GM23338 (cell line): Measurements from ENCODE around the gene DNAJB2. TPM values are rescaled to one million over a fixed set of nuclear protein-coding genes. Genes with fewer than 3 reads are reported as not detected.

Experiments
- ATAC-seq: fragments of 200-7000 bp; cut with Tn5 transposase; 3 replicates; pipeline ENCODE4 v1.9.1; 2020
- DNase-seq: peaks from one replicate; pipeline ENCODE4 v3.0.0-alpha.2; 2015; ENCODE audit warnings: low spot score
- H2AFZ ChIP-seq: fragments of 200-600 bp; sonication (generic); 2 replicates; pipeline ENCODE4 v1.8.0; 2016; ENCODE audit warnings: antibody characterized with exemption, mild to moderate bottlenecking, moderate library complexity
- H3F3A ChIP-seq: fragments of 200-600 bp; sonication (generic); replicated peaks from 2 replicates; pipeline ENCODE4 v1.8.0; 2017; ENCODE audit warnings: antibody characterized with exemption, mixed run types, low read depth
- H3K27ac ChIP-seq: fragments of 200-600 bp; sonication (generic); 2 replicates; pipeline ENCODE4 v1.6.1; 2016; ENCODE audit warnings: low read depth
- H3K27me3 ChIP-seq: fragments of 200-600 bp; sonication (generic); 2 replicates; pipeline ENCODE4 v1.8.0; 2016; ENCODE audit warnings: mild to moderate bottlenecking, mixed run types, moderate library complexity; ENCODE audit not compliant: insufficient read depth
- H3K36me3 ChIP-seq: fragments of 200-600 bp; sonication (generic); 2 replicates; pipeline ENCODE4 v1.8.0; 2016; ENCODE audit warnings: mild to moderate bottlenecking; ENCODE audit not compliant: insufficient read depth
- H3K4me1 ChIP-seq: fragments of 200-600 bp; sonication (generic); 2 replicates; pipeline ENCODE4 v1.8.0; 2016; ENCODE audit warnings: mild to moderate bottlenecking, moderate library complexity; ENCODE audit not compliant: insufficient read depth
- H3K4me2 ChIP-seq: fragments of 200-600 bp; sonication (generic); 2 replicates; pipeline ENCODE4 v1.7.1; 2017; ENCODE audit warnings: mixed run types
- H3K4me3 ChIP-seq: fragments of 200-600 bp; sonication (generic); 2 replicates; pipeline ENCODE4 v1.6.1; 2016; ENCODE audit warnings: mixed run types
- H3K79me2 ChIP-seq: fragments of 200-600 bp; sonication (generic); replicated peaks from 2 replicates; pipeline ENCODE4 v1.8.0; 2017; ENCODE audit warnings: mild to moderate bottlenecking; ENCODE audit not compliant: insufficient read depth
- H3K9me2 ChIP-seq: fragments of 200-600 bp; sonication (generic); 2 replicates; pipeline ENCODE4 v1.8.0; 2017; ENCODE audit not compliant: insufficient read depth
- H4K20me1 ChIP-seq: fragments of 200-600 bp; sonication (generic); replicated peaks from 2 replicates; pipeline ENCODE4 v1.8.0; 2017; ENCODE audit warnings: mild to moderate bottlenecking; ENCODE audit not compliant: insufficient read depth
- H3K27ac Mint-ChIP-seq: 2 replicates; pipeline ENCODE4 v1.8.0; 2020; ENCODE audit warnings: inconsistent platforms, mild to moderate bottlenecking, moderate library complexity, mixed read lengths
- H3K27me3 Mint-ChIP-seq: 3 replicates; pipeline ENCODE4 v1.8.0; 2022; ENCODE audit warnings: low read depth, mild to moderate bottlenecking, moderate library complexity, mixed read lengths, inconsistent platforms; ENCODE audit not compliant: insufficient read depth, poor library complexity
- H3K36me3 Mint-ChIP-seq: 3 replicates; pipeline ENCODE4 v1.8.0; 2021; ENCODE audit warnings: low read depth, mild to moderate bottlenecking, inconsistent platforms, moderate library complexity, mixed read lengths
- H3K4me1 Mint-ChIP-seq: 3 replicates; pipeline ENCODE4 v1.8.0; 2020; ENCODE audit warnings: mild to moderate bottlenecking, inconsistent platforms, mixed read lengths
- H3K4me3 Mint-ChIP-seq: 3 replicates; pipeline ENCODE4 v1.8.0; 2021; ENCODE audit warnings: moderate library complexity, mild to moderate bottlenecking, inconsistent platforms, mixed read lengths
- H3K9me3 Mint-ChIP-seq: 3 replicates; pipeline ENCODE4 v1.8.0; 2020; ENCODE audit warnings: moderate library complexity, mild to moderate bottlenecking, inconsistent platforms, mixed read lengths
- EZH2phosphoT487 ChIP-seq: fragments of 200-600 bp; sonication (generic); IDR thresholded peaks from one replicate; pipeline ENCODE4 v1.8.1; 2018; ENCODE audit warnings: antibody characterized with exemption; ENCODE audit not compliant: unreplicated experiment
- JUNB ChIP-seq: IDR thresholded peaks from one replicate; pipeline ENCODE4 v1.6.1; 2016; ENCODE audit warnings: antibody characterized with exemption; ENCODE audit not compliant: unreplicated experiment
- POLR2AphosphoS5 ChIP-seq: IDR thresholded peaks from 2 replicates; pipeline ENCODE4 v1.6.1; 2016; ENCODE audit warnings: antibody characterized with exemption, low read depth
- polyA plus RNA-seq: library from polyadenylated mRNA; unstranded; fragments of >200 nt; fragmentation: Nextera tagmentation; extraction: Ambion mirVana; gene quantifications from 2 replicates; pipeline ENCODE4 v1.2.1, GENCODE V29; 2016
- total RNA-seq: library from RNA; depleted of rRNA; stranded (reverse); fragments of >200 nt; shearing (Covaris generic); gene quantifications from 2 replicates; pipeline ENCODE4 v1.2.3, GENCODE V29; 2014
- TF ChIP-seq, protein P1 (sequence below): fragments of 250-450 bp; sonication (Bioruptor Pico); IDR thresholded peaks from 2 replicates; pipeline ENCODE4 v1.5.0; 2020; ENCODE audit warnings: mild to moderate bottlenecking, moderate library complexity

Gene DNAJB2
- total and polyA plus RNA-seq, 2 experiments from 2014 or later, result 6.4 to 25.9 TPM

GRCh38 chr2:219268294-219268693 is 10.9 kb upstream of the DNAJB2 start (continued):
- TF ChIP-seq, protein P1, sequence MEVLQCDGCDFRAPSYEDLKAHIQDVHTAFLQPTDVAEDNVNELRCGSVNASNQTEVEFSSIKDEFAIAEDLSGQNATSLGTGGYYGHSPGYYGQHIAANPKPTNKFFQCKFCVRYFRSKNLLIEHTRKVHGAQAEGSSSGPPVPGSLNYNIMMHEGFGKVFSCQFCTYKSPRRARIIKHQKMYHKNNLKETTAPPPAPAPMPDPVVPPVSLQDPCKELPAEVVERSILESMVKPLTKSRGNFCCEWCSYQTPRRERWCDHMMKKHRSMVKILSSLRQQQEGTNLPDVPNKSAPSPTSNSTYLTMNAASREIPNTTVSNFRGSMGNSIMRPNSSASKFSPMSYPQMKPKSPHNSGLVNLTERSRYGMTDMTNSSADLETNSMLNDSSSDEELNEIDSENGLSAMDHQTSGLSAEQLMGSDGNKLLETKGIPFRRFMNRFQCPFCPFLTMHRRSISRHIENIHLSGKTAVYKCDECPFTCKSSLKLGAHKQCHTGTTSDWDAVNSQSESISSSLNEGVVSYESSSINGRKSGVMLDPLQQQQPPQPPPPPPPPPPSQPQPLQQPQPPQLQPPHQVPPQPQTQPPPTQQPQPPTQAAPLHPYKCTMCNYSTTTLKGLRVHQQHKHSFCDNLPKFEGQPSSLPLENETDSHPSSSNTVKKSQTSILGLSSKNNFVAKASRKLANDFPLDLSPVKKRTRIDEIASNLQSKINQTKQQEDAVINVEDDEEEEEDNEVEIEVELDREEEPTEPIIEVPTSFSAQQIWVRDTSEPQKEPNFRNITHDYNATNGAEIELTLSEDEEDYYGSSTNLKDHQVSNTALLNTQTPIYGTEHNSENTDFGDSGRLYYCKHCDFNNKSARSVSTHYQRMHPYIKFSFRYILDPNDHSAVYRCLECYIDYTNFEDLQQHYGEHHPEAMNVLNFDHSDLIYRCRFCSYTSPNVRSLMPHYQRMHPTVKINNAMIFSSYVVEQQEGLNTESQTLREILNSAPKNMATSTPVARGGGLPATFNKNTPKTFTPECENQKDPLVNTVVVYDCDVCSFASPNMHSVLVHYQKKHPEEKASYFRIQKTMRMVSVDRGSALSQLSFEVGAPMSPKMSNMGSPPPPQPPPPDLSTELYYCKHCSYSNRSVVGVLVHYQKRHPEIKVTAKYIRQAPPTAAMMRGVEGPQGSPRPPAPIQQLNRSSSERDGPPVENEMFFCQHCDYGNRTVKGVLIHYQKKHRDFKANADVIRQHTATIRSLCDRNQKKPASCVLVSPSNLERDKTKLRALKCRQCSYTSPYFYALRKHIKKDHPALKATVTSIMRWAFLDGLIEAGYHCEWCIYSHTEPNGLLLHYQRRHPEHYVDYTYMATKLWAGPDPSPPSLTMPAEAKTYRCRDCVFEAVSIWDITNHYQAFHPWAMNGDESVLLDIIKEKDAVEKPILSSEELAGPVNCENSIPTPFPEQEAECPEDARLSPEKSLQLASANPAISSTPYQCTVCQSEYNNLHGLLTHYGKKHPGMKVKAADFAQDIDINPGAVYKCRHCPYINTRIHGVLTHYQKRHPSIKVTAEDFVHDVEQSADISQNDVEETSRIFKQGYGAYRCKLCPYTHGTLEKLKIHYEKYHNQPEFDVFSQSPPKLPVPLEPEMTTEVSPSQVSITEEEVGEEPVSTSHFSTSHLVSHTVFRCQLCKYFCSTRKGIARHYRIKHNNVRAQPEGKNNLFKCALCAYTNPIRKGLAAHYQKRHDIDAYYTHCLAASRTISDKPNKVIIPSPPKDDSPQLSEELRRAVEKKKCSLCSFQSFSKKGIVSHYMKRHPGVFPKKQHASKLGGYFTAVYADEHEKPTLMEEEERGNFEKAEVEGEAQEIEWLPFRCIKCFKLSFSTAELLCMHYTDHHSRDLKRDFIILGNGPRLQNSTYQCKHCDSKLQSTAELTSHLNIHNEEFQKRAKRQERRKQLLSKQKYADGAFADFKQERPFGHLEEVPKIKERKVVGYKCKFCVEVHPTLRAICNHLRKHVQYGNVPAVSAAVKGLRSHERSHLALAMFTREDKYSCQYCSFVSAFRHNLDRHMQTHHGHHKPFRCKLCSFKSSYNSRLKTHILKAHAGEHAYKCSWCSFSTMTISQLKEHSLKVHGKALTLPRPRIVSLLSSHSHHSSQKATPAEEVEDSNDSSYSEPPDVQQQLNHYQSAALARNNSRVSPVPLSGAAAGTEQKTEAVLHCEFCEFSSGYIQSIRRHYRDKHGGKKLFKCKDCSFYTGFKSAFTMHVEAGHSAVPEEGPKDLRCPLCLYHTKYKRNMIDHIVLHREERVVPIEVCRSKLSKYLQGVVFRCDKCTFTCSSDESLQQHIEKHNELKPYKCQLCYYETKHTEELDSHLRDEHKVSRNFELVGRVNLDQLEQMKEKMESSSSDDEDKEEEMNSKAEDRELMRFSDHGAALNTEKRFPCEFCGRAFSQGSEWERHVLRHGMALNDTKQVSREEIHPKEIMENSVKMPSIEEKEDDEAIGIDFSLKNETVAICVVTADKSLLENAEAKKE (CRISPR knock-in tag), result no peak
- TF ChIP-seq POLR2AphosphoS5, result no peak

DNA sequence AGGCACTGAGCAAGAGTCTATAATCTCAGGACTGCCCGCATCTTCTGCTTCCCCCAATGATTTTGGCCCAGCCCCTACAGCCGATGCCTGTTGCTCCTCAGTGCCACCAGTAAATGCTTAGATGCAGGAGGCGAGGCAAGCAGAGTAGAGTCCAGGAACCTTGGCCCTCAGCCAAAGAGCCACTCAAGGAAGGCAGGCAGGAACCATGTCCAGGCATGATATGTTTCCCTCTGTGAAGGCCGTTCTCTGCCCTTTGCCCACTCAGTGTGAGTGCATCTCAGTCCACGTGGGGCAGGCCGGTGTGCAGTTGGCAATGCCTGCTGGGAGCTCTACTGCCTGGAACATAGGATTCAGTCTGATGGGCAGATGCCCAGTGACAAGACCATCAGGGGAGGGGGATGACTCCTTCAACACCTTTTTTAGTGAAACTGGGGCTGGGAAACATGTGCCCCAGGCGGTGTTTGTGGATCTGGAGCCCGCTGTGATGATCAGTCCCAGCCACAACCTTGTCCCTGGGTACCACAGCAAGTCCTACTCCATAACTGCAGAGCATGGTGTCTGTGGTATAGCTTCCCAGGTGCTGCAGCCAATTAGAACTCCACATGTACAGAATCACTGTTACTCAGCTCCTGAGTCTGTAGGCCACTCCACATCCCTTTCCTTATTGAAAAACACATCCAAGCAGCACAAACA is 9.7 kb upstream of the DNAJB2 start:
- Histone ChIP-seq H3K79me2 (no peaks in the 10 kb centered on the region), H4K20me1 (no peaks in the 10 kb centered on the region), H3F3A (no peaks in the 10 kb centered on the region), H3K4me3 (no peak overlapping the region), H3K9me2 (no peaks in the 10 kb centered on the region), H3K27ac (no peak overlapping the region), H3K4me1 (peaks cover 8% of the 10 kb centered on the region; the same call in 1 of the 2 replicates), H2AFZ (no peak overlapping the region), H3K4me2 (no peak overlapping the region), H3K27me3 (no peaks in the 10 kb centered on the region), H3K36me3 (no peaks in the 10 kb centered on the region)
- Mint-ChIP-seq H3K9me3 (no peaks in the 10 kb centered on the region), H3K27me3 (peaks cover 16% of the 10 kb centered on the region), H3K4me1 (peaks cover 9% of the 10 kb centered on the region), H3K27ac (no peak overlapping the region), H3K36me3 (no peaks in the 10 kb centered on the region), H3K4me3 (no peak overlapping the region)
- DNase-seq (no peak), ATAC-seq (no peak)
- TF ChIP-seq JUNB, result no peak
- TF ChIP-seq EZH2phosphoT487, result no peak
- TF ChIP-seq, protein P1 (CRISPR knock-in tag), result no peak
